Sigmoid colon (tissue), 7 donors: Measurements from ENCODE around the gene ZNF275. TPM values are rescaled to one million over a fixed set of nuclear protein-coding genes. Genes with fewer than 3 reads are reported as not detected.

Source experiments
- DNase-seq: peaks from one replicate; pipeline ENCODE4 v3.0.0-alpha.2; 2019
- H3K27ac ChIP-seq, 4 donors: fragments of 200-600 bp; sonication (generic); one replicate each; pipeline ENCODE4 v1.5.1; 2016 to 2019; ENCODE audit warnings: mild to moderate bottlenecking in 1 of 4
- H3K27me3 ChIP-seq, 3 donors: fragments of 200-600 bp; sonication (generic); one replicate each; pipeline ENCODE4 v1.5.1; 2019; ENCODE audit warnings: mild to moderate bottlenecking in 1 of 3
- H3K36me3 ChIP-seq, 4 donors: fragments of 200-600 bp; sonication (generic); one replicate each; pipeline ENCODE4 v1.5.1; 2016 to 2019
- H3K4me1 ChIP-seq, 4 donors: fragments of 200-600 bp; sonication (generic); one replicate each; pipeline ENCODE4 v1.5.1; 2017 to 2019
- H3K4me3 ChIP-seq, 4 donors: fragments of 200-600 bp; sonication (generic); one replicate each; pipeline ENCODE4 v1.5.1; 2017 to 2019; ENCODE audit warnings: mild to moderate bottlenecking in 2 of 4, moderate library complexity in 1 of 4
- H3K9me3 ChIP-seq, 4 donors: fragments of 200-600 bp in 3 of 4; sonication (generic) in 3 of 4; one replicate each; pipeline versions ENCODE4 v1.5.1 to v1.6.1; 2013 to 2019
- EP300 ChIP-seq, 4 donors: sonication (generic); formaldehyde crosslinking; IDR thresholded peaks; one replicate each; pipeline ENCODE4 v1.6.1; 2017; ENCODE audit warnings: antibody characterized with exemption in 4 of 4
- POLR2A ChIP-seq, 2 donors: fragments of 450-650 bp; IDR thresholded peaks; one replicate each; pipeline ENCODE4 v1.6.1; 2016; ENCODE audit warnings: antibody characterized with exemption in 2 of 2, mild to moderate bottlenecking in 2 of 2, moderate library complexity in 2 of 2
- POLR2AphosphoS5 ChIP-seq, 4 donors: sonication (generic); formaldehyde crosslinking; IDR thresholded peaks; one replicate each; pipeline ENCODE4 v1.6.1; 2017; ENCODE audit warnings: antibody characterized with exemption in 4 of 4
- WGBS, 2 donors: extraction: QIAGEN DNeasy Blood & Tissue Kit; methylation state at CpG; one replicate each; pipeline ENCODE4 v1.1.7; 2013; 5-methylcytosine and 5-hydroxymethylcytosine counted together
- intact Hi-C: fragments of 100-400 bp; cut with DNase I; formaldehyde crosslinking; loops from one replicate; pipeline ENCODE4 v1.15.1; 2023
- polyA plus RNA-seq, 3 donors: library from polyadenylated mRNA; stranded (reverse); fragments of 200-250 nt; gene quantifications; one replicate each; pipeline ENCODE4 v1.2.3, GENCODE V29; 2013
- total RNA-seq, 4 donors: library from RNA; depleted of rRNA; stranded (reverse); fragments of >200 nt; gene quantifications; one replicate each; pipeline ENCODE4 v1.1.0, GENCODE V29; 2016
- TF ChIP-seq, protein P1 (sequence below), 4 experiments: fragments of 450-650 bp in 3 of 4; fragments of 200-600 bp in 1 of 4; IDR thresholded peaks; one replicate each; pipeline ENCODE4 v1.5.1; 2016 to 2019; ENCODE audit warnings: antibody characterized with exemption in 4 of 4, mild to moderate bottlenecking in 3 of 4, moderate library complexity in 2 of 4
- donor health status: healthy with polysubstance abuse.
- donor health status: Bipolar disorder and iron deficiency.
- donor health status: healthy.

Gene ZNF275
- total and polyA plus RNA-seq, 7 donors, result 1.4 to 13.3 (median 8.6) TPM

DNA sequence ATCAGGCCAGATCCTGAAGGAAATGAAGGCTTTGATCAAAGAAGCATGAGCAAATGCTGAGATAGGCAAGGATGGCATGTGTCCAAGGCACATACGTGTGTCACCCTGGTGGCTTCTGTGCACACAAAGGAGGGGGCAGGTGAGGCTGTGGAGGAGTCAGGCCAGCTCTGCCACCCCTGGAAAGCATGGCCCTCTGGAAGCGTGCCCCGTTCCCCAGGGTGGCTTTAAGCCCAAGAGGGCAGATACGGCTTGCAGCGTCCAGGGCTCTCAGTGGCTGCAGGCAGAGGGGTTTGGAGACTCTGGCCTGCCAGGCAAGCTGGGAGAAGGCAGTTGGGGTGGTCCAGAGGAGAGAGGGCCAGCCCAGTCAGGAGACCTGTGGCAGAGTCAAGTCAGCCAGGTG is 41.6 kb downstream of the ZNF275 start:
- no peaks in the 10 kb centered on the region for H3K36me3 ChIP-seq
- 78 to 91% methylated on average over 5 of the region's 5 CpGs for whole genome bisulfite sequencing, 2 donors
- H3K27me3 ChIP-seq, result no peaks in the 10 kb centered on the region

DNA sequence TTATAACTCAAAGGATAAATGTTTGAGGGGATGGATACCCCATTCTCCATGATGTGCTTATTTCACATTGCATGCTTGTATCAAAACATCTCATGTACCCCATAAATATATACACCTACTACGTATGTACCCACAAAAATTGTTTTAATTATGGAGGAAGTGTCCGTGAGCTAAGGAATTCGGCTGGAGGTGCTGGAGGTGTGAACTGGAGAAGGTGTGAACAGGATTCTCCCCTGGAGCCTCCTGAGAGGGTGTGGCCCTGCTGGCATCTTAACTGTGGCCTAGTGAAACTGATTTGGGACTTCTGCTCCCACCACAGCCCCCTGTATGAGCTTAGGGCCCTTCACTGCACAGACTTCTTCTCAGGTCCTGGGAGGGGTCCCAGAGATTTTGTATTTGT is 43.8 kb downstream of the ZNF275 start:
- no peak for DNase-seq
- Histone ChIP-seq H3K36me3 (no peaks in the 10 kb centered on the region), H3K4me3 (no peak overlapping the region), H3K27ac (no peak overlapping the region), H3K27me3 (no peaks in the 10 kb centered on the region), H3K9me3 (no peaks in the 10 kb centered on the region), H3K4me1 (no peaks in the 10 kb centered on the region)
- TF ChIP-seq POLR2A (IDR thresholded peaks at IDR 0.05) (no peak), EP300 (IDR thresholded peaks at IDR 0.05) (no peak), POLR2AphosphoS5 (IDR thresholded peaks at IDR 0.05) (no peak)
- TF ChIP-seq, protein P1, sequence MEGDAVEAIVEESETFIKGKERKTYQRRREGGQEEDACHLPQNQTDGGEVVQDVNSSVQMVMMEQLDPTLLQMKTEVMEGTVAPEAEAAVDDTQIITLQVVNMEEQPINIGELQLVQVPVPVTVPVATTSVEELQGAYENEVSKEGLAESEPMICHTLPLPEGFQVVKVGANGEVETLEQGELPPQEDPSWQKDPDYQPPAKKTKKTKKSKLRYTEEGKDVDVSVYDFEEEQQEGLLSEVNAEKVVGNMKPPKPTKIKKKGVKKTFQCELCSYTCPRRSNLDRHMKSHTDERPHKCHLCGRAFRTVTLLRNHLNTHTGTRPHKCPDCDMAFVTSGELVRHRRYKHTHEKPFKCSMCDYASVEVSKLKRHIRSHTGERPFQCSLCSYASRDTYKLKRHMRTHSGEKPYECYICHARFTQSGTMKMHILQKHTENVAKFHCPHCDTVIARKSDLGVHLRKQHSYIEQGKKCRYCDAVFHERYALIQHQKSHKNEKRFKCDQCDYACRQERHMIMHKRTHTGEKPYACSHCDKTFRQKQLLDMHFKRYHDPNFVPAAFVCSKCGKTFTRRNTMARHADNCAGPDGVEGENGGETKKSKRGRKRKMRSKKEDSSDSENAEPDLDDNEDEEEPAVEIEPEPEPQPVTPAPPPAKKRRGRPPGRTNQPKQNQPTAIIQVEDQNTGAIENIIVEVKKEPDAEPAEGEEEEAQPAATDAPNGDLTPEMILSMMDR (IDR thresholded peaks at IDR 0.05), result no peak
- 84 to 85% methylated on average over 3 of the region's 3 CpGs for WGBS, 2 donors
- intact Hi-C loops, result no loop called here

More for the DNA sequence above, 41.6 kb downstream of the ZNF275 start:
- H3K4me3 ChIP-seq, result no peak overlapping the region
- DNase-seq, result no peak
- TF ChIP-seq POLR2A (IDR thresholded peaks at IDR 0.05) (no peak), POLR2AphosphoS5 (IDR thresholded peaks at IDR 0.05) (no peak), EP300 (IDR thresholded peaks at IDR 0.05) (no peak)
- TF ChIP-seq, protein P1 (IDR thresholded peaks at IDR 0.05), result no peak
- intact Hi-C loops, result no loop called here
- H3K9me3 ChIP-seq, result no peaks in the 10 kb centered on the region
- no peak overlapping the region for H3K27ac ChIP-seq
- H3K4me1 ChIP-seq, result no peaks in the 10 kb centered on the region

DNA sequence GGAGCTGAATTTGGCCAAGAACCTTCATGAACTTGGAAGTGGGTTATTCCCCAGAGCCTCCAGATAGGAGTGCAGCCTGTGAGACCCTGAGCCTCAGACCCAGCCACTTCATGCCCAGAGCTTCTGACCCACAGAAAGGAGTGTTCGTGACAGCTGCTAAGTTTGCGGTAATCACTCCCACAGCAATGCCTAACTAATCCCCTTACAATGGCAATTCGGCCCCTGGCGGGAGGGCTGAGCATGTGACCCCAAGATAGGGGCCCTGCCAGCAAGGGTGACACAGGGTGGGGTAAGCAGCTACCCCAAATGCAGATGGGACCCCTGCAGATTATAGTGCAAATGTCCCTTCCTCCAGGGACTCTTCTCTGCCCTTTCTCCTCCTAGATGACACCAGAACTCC is 44.7 kb downstream of the ZNF275 start:
- no peak overlapping the region for H3K27ac ChIP-seq
- intact Hi-C loops, result no loop called here
- no peaks in the 10 kb centered on the region for H3K36me3 ChIP-seq
- TF ChIP-seq, protein P1 (IDR thresholded peaks at IDR 0.05), result no peak
- no peak for TF ChIP-seq POLR2A (IDR thresholded peaks at IDR 0.05)
- TF ChIP-seq POLR2AphosphoS5 (IDR thresholded peaks at IDR 0.05), result no peak
- no peak for TF ChIP-seq EP300 (IDR thresholded peaks at IDR 0.05)
- 95 to 97% methylated on average over 4 of the region's 4 CpGs for WGBS, 2 donors
- DNase-seq, result no peak
- no peaks in the 10 kb centered on the region for H3K4me1 ChIP-seq
- no peaks in the 10 kb centered on the region for H3K9me3 ChIP-seq
- H3K4me3 ChIP-seq, result no peak overlapping the region
- H3K27me3 ChIP-seq, result no peaks in the 10 kb centered on the region

DNA sequence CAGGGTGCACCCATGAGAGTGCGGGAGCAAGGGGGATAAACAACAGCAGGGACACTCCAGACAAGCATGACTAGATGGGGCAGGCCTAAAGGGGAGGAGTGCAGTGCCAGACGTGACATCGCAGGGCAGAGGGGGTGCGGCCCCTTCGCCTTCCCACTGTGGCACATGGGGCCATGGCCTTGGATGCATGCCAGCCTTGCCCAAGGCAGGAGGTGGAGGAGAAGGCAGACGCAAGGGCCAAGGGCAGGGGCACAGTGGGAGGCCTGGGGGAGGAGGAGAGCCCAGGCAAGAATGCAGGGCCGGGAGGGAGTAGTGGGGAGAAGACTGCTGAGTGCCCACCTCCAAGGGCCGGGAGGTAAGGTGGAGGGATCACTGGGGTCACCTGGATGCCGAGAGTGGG is 45.6 kb downstream of the ZNF275 start:
- no peaks in the 10 kb centered on the region for H3K9me3 ChIP-seq
- no peaks in the 10 kb centered on the region for H3K4me1 ChIP-seq
- H3K27me3 ChIP-seq, result no peaks in the 10 kb centered on the region
- H3K36me3 ChIP-seq, result no peaks in the 10 kb centered on the region
- no peak overlapping the region for H3K4me3 ChIP-seq
- TF ChIP-seq POLR2AphosphoS5 (IDR thresholded peaks at IDR 0.05) (no peak), EP300 (IDR thresholded peaks at IDR 0.05) (no peak), POLR2A (IDR thresholded peaks at IDR 0.05) (no peak)
- TF ChIP-seq, protein P1 (IDR thresholded peaks at IDR 0.05), result no peak
- WGBS, 2 donors, result 78 to 92% methylated on average over 9 of the region's 9 CpGs
- DNase-seq, result no peak
- intact Hi-C loops, result no loop called here
- no peak overlapping the region for H3K27ac ChIP-seq

DNA sequence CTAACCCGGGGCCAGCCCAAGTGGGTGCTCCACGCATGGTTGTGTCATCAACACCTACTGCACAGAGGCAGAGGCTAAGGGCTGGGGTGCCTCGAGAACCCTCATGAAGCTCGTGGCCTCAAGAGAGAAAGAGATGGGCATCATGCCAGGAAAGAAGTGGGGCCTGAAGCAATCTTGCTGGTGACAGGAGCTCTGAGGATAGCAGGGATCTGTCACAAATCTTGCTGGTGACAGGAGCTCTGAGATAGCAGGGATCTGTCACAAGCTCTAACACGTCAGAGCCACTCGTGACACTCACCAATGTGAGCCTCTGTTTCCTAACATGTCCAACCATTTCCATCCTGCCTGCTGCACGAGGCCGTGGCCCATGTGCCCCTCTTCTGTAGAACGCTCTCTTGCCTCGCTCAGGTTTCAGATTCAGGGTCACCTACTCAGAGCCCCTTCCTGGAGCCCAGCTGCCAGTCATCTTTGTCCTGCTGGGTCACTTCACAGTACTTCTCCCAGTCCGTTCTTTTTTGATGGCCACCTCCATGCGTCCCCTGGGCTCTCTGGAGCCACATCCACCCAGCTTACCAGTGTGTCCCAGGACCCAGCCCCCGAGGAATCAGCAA is 46.1 kb downstream of the ZNF275 start:
- intact Hi-C loops, result no loop called here
- no peaks in the 10 kb centered on the region for H3K4me1 ChIP-seq
- TF ChIP-seq, protein P1 (IDR thresholded peaks at IDR 0.05), result no peak
- TF ChIP-seq POLR2A (IDR thresholded peaks at IDR 0.05) (no peak), POLR2AphosphoS5 (IDR thresholded peaks at IDR 0.05) (no peak), EP300 (IDR thresholded peaks at IDR 0.05) (no peak)
- H3K27ac ChIP-seq, result no peak overlapping the region
- no peak for DNase-seq
- no peaks in the 10 kb centered on the region for H3K27me3 ChIP-seq
- no peaks in the 10 kb centered on the region for H3K36me3 ChIP-seq
- no peak overlapping the region for H3K4me3 ChIP-seq
- H3K9me3 ChIP-seq, result no peaks in the 10 kb centered on the region
- 68 to 81% methylated on average over 13 of the region's 13 CpGs for WGBS, 2 donors
